ENCODE data around the gene AGRN.

Gene AGRN

DNA sequence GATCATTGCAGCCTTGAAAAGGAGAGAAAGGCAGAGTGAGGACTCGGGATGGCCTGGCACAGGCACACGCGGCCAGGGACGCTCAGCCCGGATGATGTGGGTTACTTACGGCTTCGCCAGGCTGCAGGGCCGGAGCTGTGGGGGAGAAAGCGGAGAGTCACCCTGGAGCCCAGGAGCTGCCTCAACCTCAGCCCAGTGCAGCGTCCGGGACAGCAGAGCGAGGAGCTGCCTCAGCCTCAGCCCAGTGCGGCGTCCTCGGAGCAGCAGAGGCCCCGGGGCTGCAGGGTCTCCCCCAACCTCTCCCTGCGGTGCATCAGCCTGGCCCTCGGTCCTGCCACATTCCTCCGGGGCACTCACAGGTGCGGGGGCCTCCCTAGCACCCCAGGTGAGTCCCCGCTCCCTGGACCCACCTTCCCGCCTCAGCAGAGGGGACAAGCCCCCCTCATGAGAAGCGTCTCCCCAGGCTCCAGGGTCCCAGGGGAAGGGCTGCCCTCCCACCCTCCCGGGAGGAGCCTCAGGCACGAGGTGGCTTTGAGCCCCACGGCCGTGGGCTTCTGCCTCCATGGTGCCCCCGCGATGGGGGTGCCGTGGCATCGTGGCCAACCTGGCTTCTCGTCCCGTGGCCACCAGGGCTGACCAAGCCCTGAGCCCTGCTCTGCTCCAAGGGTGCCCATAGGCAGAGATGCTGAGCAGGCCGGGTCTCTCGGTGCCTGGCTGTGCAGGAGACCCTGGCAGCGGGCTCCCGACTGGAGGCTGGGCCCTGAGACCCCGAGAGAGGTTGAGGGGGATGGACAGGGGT is 64.7 kb downstream of the AGRN start:
- Histone ChIP-seq H3K79me2 (no peaks in the 10 kb centered on the region), H3K4me2 (ENCODE audit: low read length) (no peak overlapping the region), H3K36me3 (ENCODE audit: control insufficient read depth, insufficient read depth, low read length) (no peaks in the 10 kb centered on the region)

DNA sequence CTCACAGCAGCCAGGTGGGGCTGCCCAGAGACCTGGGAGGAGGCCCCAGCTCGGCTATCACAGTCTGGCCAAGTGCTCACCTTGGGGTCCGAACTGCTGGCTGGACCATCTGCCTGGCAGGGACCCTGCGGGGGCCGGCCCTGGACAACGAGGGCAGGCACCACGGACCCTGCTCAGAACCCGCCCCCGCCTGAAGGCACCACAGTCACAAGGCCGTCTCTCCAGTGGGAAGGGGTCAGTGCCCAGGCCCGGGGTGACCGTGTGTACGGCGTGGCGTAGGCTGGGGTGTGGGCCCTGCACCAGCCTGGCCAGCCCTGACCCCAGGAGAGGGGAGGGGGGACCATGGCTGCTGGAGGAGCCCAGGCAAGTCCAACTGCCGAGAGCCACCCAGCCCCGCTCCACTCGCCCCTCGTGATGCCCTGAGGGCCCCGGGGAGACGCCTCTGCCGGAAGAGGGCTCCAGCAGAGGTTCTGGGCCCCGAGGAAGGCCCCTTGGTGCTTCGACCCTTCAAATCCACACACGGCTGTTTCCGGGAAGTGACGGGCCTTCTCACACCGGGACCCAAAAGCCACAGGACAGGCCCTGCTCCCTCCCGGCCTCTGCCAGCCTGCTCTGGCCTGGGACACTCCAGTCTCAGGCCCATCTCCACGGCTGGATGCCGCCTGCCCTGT is 65.4 kb downstream of the AGRN start:
- Histone ChIP-seq H3K4me2 (ENCODE audit: low read length) (no peak overlapping the region), H3K79me2 (no peaks in the 10 kb centered on the region), H3K9me3 (ENCODE audit: control insufficient read depth, low read length) (no peaks in the 10 kb centered on the region), H3K9ac (no peak overlapping the region), H3K27me3 (ENCODE audit: control insufficient read depth, insufficient read depth, low read length) (no peaks in the 10 kb centered on the region), H3K27ac (no peak overlapping the region), H3K36me3 (ENCODE audit: control insufficient read depth, insufficient read depth, low read length) (no peaks in the 10 kb centered on the region), H3K4me1 (no peaks in the 10 kb centered on the region), H3K4me3 (ENCODE audit: low read depth, low read length) (no peak overlapping the region), H2AFZ (no peak overlapping the region)
- TF ChIP-seq, protein P1, sequence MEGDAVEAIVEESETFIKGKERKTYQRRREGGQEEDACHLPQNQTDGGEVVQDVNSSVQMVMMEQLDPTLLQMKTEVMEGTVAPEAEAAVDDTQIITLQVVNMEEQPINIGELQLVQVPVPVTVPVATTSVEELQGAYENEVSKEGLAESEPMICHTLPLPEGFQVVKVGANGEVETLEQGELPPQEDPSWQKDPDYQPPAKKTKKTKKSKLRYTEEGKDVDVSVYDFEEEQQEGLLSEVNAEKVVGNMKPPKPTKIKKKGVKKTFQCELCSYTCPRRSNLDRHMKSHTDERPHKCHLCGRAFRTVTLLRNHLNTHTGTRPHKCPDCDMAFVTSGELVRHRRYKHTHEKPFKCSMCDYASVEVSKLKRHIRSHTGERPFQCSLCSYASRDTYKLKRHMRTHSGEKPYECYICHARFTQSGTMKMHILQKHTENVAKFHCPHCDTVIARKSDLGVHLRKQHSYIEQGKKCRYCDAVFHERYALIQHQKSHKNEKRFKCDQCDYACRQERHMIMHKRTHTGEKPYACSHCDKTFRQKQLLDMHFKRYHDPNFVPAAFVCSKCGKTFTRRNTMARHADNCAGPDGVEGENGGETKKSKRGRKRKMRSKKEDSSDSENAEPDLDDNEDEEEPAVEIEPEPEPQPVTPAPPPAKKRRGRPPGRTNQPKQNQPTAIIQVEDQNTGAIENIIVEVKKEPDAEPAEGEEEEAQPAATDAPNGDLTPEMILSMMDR (IDR thresholded peaks at IDR 0.05) = no peak

More for the DNA sequence above, 64.7 kb downstream of the AGRN start:
- H3K9me3 ChIP-seq (ENCODE audit: control insufficient read depth, low read length) = no peaks in the 10 kb centered on the region
- H3K9ac ChIP-seq = no peak overlapping the region
- TF ChIP-seq, protein P1 (IDR thresholded peaks at IDR 0.05) = no peak
- no peak overlapping the region for H2AFZ ChIP-seq
- no peak overlapping the region for H3K4me3 ChIP-seq (ENCODE audit: low read depth, low read length)
- no peaks in the 10 kb centered on the region for H3K4me1 ChIP-seq
- H3K27me3 ChIP-seq (ENCODE audit: control insufficient read depth, insufficient read depth, low read length) = no peaks in the 10 kb centered on the region
- H3K27ac ChIP-seq = no peak overlapping the region

DNA sequence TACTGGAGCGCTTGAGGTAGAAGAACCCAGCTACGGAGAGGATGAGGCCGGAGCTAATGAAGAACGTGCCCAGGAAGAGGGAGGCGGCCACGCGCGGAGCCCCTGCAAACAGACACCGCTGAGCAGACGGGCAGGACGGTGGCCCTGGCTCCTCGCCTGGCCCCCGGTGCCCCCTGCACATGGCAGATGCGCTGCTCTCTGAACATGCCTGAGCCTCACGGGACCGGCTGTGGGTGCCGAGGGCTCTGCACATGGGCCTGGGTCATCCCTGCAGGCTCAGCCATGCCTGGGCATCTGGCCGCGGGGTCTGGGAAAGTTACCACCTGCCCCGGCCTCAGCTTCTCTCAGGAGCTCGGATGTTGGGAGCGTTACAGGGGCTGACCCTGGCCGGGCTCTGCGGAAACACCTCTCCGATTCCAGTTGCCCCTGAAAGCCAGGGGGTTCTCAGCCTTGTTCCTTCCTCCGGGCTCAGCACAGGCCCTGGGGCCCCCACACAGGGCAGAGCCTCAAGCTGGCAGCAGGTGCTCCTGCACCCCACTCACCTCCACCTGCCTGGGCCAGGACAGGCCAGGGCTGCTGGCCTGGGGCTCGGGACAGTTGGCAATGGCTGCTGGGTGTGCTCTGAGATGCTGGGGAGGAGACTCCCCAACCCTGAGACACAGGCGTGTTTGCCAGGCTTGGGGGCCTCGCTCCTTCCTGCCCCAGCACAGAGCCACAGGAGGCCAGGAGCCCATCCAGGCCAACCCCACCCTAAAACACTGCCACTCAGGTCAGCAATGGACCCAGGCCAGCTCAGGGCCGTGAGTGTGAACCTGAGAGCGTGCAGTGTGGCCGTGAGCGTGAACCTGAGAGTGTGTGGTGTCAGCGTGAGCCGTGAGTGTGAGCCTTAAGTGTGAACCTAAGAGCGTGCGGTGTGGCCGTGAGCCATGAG is 66.3 kb downstream of the AGRN start:
- TF ChIP-seq, protein P1 (IDR thresholded peaks at IDR 0.05) = no peak
- Histone ChIP-seq H3K4me1 (no peaks in the 10 kb centered on the region), H3K79me2 (no peaks in the 10 kb centered on the region), H3K9me3 (ENCODE audit: control insufficient read depth, low read length) (no peaks in the 10 kb centered on the region), H3K4me3 (ENCODE audit: low read depth, low read length) (no peak overlapping the region), H3K4me2 (ENCODE audit: low read length) (no peak overlapping the region), H2AFZ (no peak overlapping the region), H3K27me3 (ENCODE audit: control insufficient read depth, insufficient read depth, low read length) (no peaks in the 10 kb centered on the region), H3K27ac (no peak overlapping the region), H3K36me3 (ENCODE audit: control insufficient read depth, insufficient read depth, low read length) (no peaks in the 10 kb centered on the region), H3K9ac (no peak overlapping the region)

DNA sequence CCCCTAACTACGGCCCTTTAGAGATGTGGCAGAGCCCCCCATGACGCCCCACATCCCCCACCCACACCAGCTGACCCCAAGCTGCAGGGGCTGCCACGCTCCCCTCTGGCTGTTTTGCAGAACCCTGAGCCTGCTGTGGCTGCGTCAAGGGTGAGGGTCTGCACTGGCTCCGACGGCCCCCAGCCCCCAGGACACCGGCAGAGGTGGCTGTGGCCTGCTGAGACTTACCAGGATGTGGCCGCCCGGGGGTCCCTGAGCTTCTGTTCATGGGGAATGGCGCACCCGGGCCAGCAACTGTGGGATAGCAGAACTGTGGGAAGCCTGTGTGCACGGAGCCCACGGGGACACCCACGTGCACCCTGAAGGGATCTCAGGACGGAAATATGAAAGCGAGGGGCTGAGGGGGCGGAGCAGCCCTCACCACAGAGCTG is 67.0 kb downstream of the AGRN start:
- Histone ChIP-seq H3K4me2 (ENCODE audit: low read length) (no peak overlapping the region), H3K27ac (no peak overlapping the region), H2AFZ (no peak overlapping the region), H3K9me3 (ENCODE audit: control insufficient read depth, low read length) (no peaks in the 10 kb centered on the region), H3K27me3 (ENCODE audit: control insufficient read depth, insufficient read depth, low read length) (no peaks in the 10 kb centered on the region), H3K79me2 (no peaks in the 10 kb centered on the region), H3K9ac (no peak overlapping the region), H3K4me1 (no peaks in the 10 kb centered on the region), H3K36me3 (ENCODE audit: control insufficient read depth, insufficient read depth, low read length) (no peaks in the 10 kb centered on the region), H3K4me3 (ENCODE audit: low read depth, low read length) (no peak overlapping the region)
- TF ChIP-seq, protein P1 (IDR thresholded peaks at IDR 0.05) = no peak

All from parathyroid adenoma (tissue), 2 donors.